ENCODE results near the gene RNF8. TPM values are rescaled to one million over a fixed set of nuclear protein-coding genes. Genes with fewer than 3 reads are reported as not detected.

RNF8 gene
- total RNA-seq, 1 donor from 2014 or later = 34.2 TPM

GRCh38 chr6:37426945-37427510, 73.2 kb downstream of the RNF8 start:
- Mint-ChIP-seq H3K27ac (no peak overlapping the region), H3K27me3 (no peaks in the 10 kb centered on the region), H3K9me3 (ENCODE audit: low read depth) (peaks cover 12% of the 10 kb centered on the region), H3K4me1 (ENCODE audit: low read depth) (no peaks in the 10 kb centered on the region), H3K4me3 (ENCODE audit: low read depth) (no peak overlapping the region), H3K36me3 (ENCODE audit: insufficient read depth) (peaks cover 2% of the 10 kb centered on the region)
- DNase-seq (ENCODE audit: low spot score, unreplicated experiment) = no peak
- TF ChIP-seq CTCF (IDR thresholded peaks at IDR 0.05; ENCODE audit: unreplicated experiment) = no peak

GRCh38 chr6:37429352-37429750, 75.6 kb downstream of the RNF8 start:
- TF ChIP-seq CTCF (IDR thresholded peaks at IDR 0.05; ENCODE audit: unreplicated experiment) = no peak
- H3K9me3 Mint-ChIP-seq (ENCODE audit: low read depth) = peaks cover 12% of the 10 kb centered on the region
- H3K27me3 Mint-ChIP-seq = no peaks in the 10 kb centered on the region
- DNase-seq (ENCODE audit: low spot score, unreplicated experiment) = no peak
- peaks cover 15% of the 10 kb centered on the region for H3K4me1 Mint-ChIP-seq (ENCODE audit: low read depth)
- no peak overlapping the region for H3K27ac Mint-ChIP-seq
- H3K4me3 Mint-ChIP-seq (ENCODE audit: low read depth) = no peak overlapping the region
- H3K36me3 Mint-ChIP-seq (ENCODE audit: insufficient read depth) = peaks cover 2% of the 10 kb centered on the region

GRCh38 chr6:37432590-37432915, 78.8 kb downstream of the RNF8 start:
- Mint-ChIP-seq H3K4me3 (ENCODE audit: low read depth) (peak overlapping the region; percentile 90), H3K36me3 (ENCODE audit: insufficient read depth) (peaks cover 2% of the 10 kb centered on the region), H3K27ac (peak overlapping the region; percentile 69), H3K27me3 (no peaks in the 10 kb centered on the region), H3K9me3 (ENCODE audit: low read depth) (no peaks in the 10 kb centered on the region), H3K4me1 (ENCODE audit: low read depth) (peaks cover 19% of the 10 kb centered on the region)
- TF ChIP-seq CTCF (IDR thresholded peaks at IDR 0.05; ENCODE audit: unreplicated experiment) = no peak
- DNase-seq (ENCODE audit: low spot score, unreplicated experiment) = no peak

GRCh38 chr6:37432916-37433656, 79.3 kb downstream of the RNF8 start, which contains the start of gene CMTR1:
Gene CMTR1, plus strand, starts transcription at chr6:37433221. Its CDS starts 2,409 bp downstream, at chr6:37435630.
- Mint-ChIP-seq H3K36me3 (ENCODE audit: insufficient read depth) (peaks cover 6% of the 10 kb centered on the region), H3K27ac (peak within 1 kb of the TSS; percentile 92), H3K9me3 (ENCODE audit: low read depth) (no peaks in the 10 kb centered on the region), H3K4me1 (ENCODE audit: low read depth) (peaks cover 22% of the 10 kb centered on the region), H3K27me3 (no peaks in the 10 kb centered on the region), H3K4me3 (ENCODE audit: low read depth) (peak within 1 kb of the TSS; percentile 90)
- TF ChIP-seq CTCF (IDR thresholded peaks at IDR 0.05; ENCODE audit: unreplicated experiment) = no peak
- DNase-seq (ENCODE audit: low spot score, unreplicated experiment) = peak; percentile 91

GRCh38 chr6:37433657-37434271, 80.0 kb downstream of the RNF8 start:
- Mint-ChIP-seq H3K27ac (peak overlapping the region; percentile 92), H3K36me3 (ENCODE audit: insufficient read depth) (peaks cover 6% of the 10 kb centered on the region), H3K4me1 (ENCODE audit: low read depth) (peaks cover 27% of the 10 kb centered on the region), H3K27me3 (no peaks in the 10 kb centered on the region), H3K9me3 (ENCODE audit: low read depth) (no peaks in the 10 kb centered on the region), H3K4me3 (ENCODE audit: low read depth) (peak overlapping the region; percentile 90)
- no peak for DNase-seq (ENCODE audit: low spot score, unreplicated experiment)
- TF ChIP-seq CTCF (IDR thresholded peaks at IDR 0.05; ENCODE audit: unreplicated experiment) = no peak
